DOHH2 (cell line): Measurements from ENCODE around the gene HLA-DMA.

ENCODE experiments used
- CTCF ChIP-seq: fragments of 200-600 bp; sonication (generic); IDR thresholded peaks from one replicate; pipeline ENCODE4 v1.5.1; 2014; ENCODE audit warnings: antibody characterized with exemption, mild to moderate bottlenecking, low read depth, low read length; ENCODE audit not compliant: poor library complexity, severe bottlenecking
- EZH2phosphoT487 ChIP-seq: fragments of 200-600 bp; sonication (generic); IDR thresholded peaks from 2 replicates; pipeline ENCODE4 v1.6.1; 2017; ENCODE audit warnings: borderline replicate concordance, mild to moderate bottlenecking, antibody characterized with exemption, low read length, moderate library complexity, mixed read lengths

GRCh38 chr6:32935551-32936238, 17.2 kb downstream of the HLA-DMA start:
- TF ChIP-seq CTCF = no peak
- TF ChIP-seq EZH2phosphoT487 = no peak
